ENCODE measurements around the gene MRPL40.
A peak's percentile ranks its signal among the peaks of the same experiment; 100 is the strongest.
"Not testable (repeated sequence)": the region's sequence is repeated elsewhere in the genome, so short reads cannot be mapped to it uniquely, and the experiment has no call there.

The MRPL40 gene

GRCh38 chr22:19443544-19444211 is 11.3 kb downstream of the MRPL40 start:
- no peak for DNase-seq

GRCh38 chr22:19445279-19445982 is 13.1 kb downstream of the MRPL40 start:
- DNase-seq = not testable (repeated sequence)

- no peak for DNase-seq
Measured at GRCh38 chr22:19446603-19447329, 14.4 kb downstream of the MRPL40 start.

GRCh38 chr22:19447330-19448075 is 15.2 kb downstream of the MRPL40 start, which contains the start of gene C22orf39:
Gene C22orf39 (minus strand): TSS chr22:19447711. CDS start chr22:19447688, 23 bp downstream.
- peak; percentile 83 for DNase-seq

- peak; percentile 55 for DNase-seq
Measured at GRCh38 chr22:19448076-19448607, 15.8 kb downstream of the MRPL40 start.

GRCh38 chr22:19448739-19449421 is 16.5 kb downstream of the MRPL40 start:
- DNase-seq = no peak

- no peak for DNase-seq
Measured at GRCh38 chr22:19449422-19449767, 17.1 kb downstream of the MRPL40 start.

GRCh38 chr22:19450363-19451175 is 18.2 kb downstream of the MRPL40 start:
- no peak for DNase-seq

- DNase-seq = no peak
Measured at GRCh38 chr22:19451570-19451969, 19.2 kb downstream of the MRPL40 start.

- DNase-seq = no peak
Measured at GRCh38 chr22:19453718-19454117, 21.4 kb downstream of the MRPL40 start.

GRCh38 chr22:19454156-19454555 is 21.8 kb downstream of the MRPL40 start:
- no peak for DNase-seq

- DNase-seq = no peak
Measured at GRCh38 chr22:19455033-19455432, 22.7 kb downstream of the MRPL40 start.

- no peak for DNase-seq
Measured at GRCh38 chr22:19455585-19456370, 23.4 kb downstream of the MRPL40 start.

GRCh38 chr22:19456541-19456940 is 24.2 kb downstream of the MRPL40 start:
- DNase-seq = no peak

GRCh38 chr22:19457828-19458428 is 25.6 kb downstream of the MRPL40 start:
- DNase-seq = no peak

GRCh38 chr22:19460036-19460435 is 27.7 kb downstream of the MRPL40 start:
- no peak for DNase-seq

- DNase-seq = no peak
Measured at GRCh38 chr22:19461506-19461905, 29.2 kb downstream of the MRPL40 start.

GRCh38 chr22:19463008-19463407 is 30.7 kb downstream of the MRPL40 start:
- no peak for DNase-seq

- no peak for DNase-seq
Measured at GRCh38 chr22:19463491-19464469, 31.4 kb downstream of the MRPL40 start.
